HL-60 (cell line): ENCODE data around the gene CSF2RB.
A peak's percentile ranks its signal among the peaks of the same experiment; 100 is the strongest.

Experiments
- DNase-seq, 2 experiments: peaks; one replicate each; pipeline ENCODE4 v3.0.0-alpha.2; 2010 to 2020; ENCODE audit warnings: low read depth in 1 of 2, low spot score in 1 of 2
- H3K27ac ChIP-seq: fragments of 250-450 bp; sonication (Bioruptor Pico); replicated peaks from 2 replicates; pipeline ENCODE4 v1.5.1; 2020; ENCODE audit warnings: mild to moderate bottlenecking, moderate library complexity
- H3K27me3 ChIP-seq: fragments of 250-450 bp; sonication (Bioruptor Pico); 2 replicates; pipeline ENCODE4 v1.5.1; 2021; ENCODE audit warnings: mild to moderate bottlenecking, moderate library complexity; ENCODE audit not compliant: insufficient read depth, poor library complexity, severe bottlenecking
- H3K4me3 ChIP-seq: replicated peaks from 2 replicates; pipeline ENCODE4 v1.5.1; 2011; ENCODE audit warnings: mild to moderate bottlenecking, control low read depth, low read length; ENCODE audit not compliant: insufficient read depth
- GABPA ChIP-seq: IDR thresholded peaks from 2 replicates; pipeline ENCODE4 v1.6.1; 2012; ENCODE audit warnings: low read depth
- POLR2AphosphoS5 ChIP-seq: IDR thresholded peaks from 2 replicates; pipeline ENCODE4 v1.6.1; 2012; ENCODE audit warnings: low read depth
- SPI1 ChIP-seq: IDR thresholded peaks from 2 replicates; pipeline ENCODE4 v1.6.1; 2012; ENCODE audit warnings: low read depth, mild to moderate bottlenecking, borderline replicate concordance
- TF ChIP-seq, protein P1 (sequence below): IDR thresholded peaks from one replicate; pipeline ENCODE4 v1.5.1; 2011; ENCODE audit warnings: low read length, control low read depth, inconsistent platforms; ENCODE audit not compliant: insufficient read depth
- TF ChIP-seq, protein P2 (sequence below): IDR thresholded peaks from 2 replicates; pipeline ENCODE4 v1.6.1; 2012; ENCODE audit warnings: low read depth; ENCODE audit not compliant: insufficient replicate concordance

CSF2RB gene

DNA sequence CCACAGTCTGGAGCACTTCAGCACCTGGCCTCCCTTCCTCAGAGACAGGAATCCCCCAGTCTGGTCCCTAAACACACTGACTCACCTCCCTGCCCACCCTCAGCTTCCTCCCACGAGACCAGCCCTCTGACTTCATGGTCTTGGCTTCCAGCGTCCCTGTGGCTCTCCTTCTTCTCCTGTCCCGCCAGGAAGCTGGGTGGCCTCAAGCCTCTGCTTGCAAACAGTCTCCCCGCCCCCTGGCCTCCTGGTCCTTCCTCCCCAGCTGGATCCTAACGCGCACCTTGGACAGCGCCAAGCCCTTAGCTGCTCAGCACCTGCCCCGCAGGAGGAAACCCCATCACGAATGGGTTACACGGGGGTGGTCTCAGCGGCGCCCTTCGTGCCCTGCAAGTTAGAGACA is 48.1 kb upstream of the CSF2RB start:
- H3K27me3 ChIP-seq: no peaks in the 10 kb centered on the region
- DNase-seq: no peak
- H3K27ac ChIP-seq: no peak overlapping the region
- no peak overlapping the region for H3K4me3 ChIP-seq
- TF ChIP-seq, protein P1, sequence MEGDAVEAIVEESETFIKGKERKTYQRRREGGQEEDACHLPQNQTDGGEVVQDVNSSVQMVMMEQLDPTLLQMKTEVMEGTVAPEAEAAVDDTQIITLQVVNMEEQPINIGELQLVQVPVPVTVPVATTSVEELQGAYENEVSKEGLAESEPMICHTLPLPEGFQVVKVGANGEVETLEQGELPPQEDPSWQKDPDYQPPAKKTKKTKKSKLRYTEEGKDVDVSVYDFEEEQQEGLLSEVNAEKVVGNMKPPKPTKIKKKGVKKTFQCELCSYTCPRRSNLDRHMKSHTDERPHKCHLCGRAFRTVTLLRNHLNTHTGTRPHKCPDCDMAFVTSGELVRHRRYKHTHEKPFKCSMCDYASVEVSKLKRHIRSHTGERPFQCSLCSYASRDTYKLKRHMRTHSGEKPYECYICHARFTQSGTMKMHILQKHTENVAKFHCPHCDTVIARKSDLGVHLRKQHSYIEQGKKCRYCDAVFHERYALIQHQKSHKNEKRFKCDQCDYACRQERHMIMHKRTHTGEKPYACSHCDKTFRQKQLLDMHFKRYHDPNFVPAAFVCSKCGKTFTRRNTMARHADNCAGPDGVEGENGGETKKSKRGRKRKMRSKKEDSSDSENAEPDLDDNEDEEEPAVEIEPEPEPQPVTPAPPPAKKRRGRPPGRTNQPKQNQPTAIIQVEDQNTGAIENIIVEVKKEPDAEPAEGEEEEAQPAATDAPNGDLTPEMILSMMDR: no peak
- TF ChIP-seq, protein P2, sequence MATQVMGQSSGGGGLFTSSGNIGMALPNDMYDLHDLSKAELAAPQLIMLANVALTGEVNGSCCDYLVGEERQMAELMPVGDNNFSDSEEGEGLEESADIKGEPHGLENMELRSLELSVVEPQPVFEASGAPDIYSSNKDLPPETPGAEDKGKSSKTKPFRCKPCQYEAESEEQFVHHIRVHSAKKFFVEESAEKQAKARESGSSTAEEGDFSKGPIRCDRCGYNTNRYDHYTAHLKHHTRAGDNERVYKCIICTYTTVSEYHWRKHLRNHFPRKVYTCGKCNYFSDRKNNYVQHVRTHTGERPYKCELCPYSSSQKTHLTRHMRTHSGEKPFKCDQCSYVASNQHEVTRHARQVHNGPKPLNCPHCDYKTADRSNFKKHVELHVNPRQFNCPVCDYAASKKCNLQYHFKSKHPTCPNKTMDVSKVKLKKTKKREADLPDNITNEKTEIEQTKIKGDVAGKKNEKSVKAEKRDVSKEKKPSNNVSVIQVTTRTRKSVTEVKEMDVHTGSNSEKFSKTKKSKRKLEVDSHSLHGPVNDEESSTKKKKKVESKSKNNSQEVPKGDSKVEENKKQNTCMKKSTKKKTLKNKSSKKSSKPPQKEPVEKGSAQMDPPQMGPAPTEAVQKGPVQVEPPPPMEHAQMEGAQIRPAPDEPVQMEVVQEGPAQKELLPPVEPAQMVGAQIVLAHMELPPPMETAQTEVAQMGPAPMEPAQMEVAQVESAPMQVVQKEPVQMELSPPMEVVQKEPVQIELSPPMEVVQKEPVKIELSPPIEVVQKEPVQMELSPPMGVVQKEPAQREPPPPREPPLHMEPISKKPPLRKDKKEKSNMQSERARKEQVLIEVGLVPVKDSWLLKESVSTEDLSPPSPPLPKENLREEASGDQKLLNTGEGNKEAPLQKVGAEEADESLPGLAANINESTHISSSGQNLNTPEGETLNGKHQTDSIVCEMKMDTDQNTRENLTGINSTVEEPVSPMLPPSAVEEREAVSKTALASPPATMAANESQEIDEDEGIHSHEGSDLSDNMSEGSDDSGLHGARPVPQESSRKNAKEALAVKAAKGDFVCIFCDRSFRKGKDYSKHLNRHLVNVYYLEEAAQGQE: peak; percentile 87

DNA sequence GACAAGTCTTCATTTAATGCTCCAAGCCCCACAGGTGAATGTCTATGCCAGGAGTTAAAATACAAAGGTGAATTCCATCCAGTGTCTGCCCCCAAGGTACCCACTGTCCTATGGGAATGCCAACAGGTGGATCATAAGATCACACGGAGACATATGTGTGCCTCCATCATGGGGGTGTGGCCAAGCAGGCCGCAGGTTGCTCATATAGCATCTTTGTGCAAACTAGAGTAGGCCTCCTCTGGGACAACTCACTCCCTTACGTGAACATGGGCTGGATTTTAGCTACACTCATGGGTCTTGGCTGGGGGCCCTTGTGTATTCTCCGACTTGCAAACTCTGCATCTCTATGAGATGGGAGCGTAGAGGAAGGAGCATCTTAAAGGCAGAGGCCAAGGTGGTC is 45.7 kb upstream of the CSF2RB start:
- DNase-seq: no peak
- H3K27me3 ChIP-seq: no peaks in the 10 kb centered on the region
- no peak overlapping the region for H3K4me3 ChIP-seq
- no peak for TF ChIP-seq SPI1
- TF ChIP-seq, protein P2: no peak
- TF ChIP-seq, protein P1: no peak
- no peak for TF ChIP-seq POLR2AphosphoS5
- TF ChIP-seq GABPA: no peak
- no peak overlapping the region for H3K27ac ChIP-seq

DNA sequence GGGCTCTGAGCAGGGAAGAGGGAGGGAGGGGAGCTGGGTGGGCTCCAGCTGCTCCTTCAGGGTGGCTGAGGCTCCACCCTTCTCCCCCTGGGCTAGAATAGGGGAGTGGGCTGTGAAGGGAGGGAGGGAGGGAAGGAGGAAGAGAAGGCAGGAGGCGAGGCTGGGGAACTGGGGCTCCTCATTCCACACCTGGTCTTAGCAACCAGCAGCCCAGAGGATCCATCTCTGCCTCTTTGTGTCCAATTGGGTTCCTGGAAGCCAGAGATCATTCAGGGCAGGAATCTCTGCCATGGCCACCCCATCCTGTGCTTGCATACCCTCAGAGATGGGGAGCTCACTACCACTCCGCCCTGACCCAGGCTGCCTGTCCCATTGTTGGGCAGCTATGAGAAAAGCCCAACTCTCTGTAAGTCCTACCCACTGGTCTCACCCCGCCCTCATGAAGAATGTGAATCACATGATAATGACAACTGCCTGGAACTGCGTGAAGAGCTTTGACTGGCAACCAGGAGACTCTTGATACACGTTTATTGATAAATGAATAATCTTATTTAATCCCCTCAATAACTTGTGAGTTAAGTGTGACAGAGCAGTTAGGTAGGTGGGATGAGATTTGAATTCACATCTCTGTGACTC is 44.8 kb upstream of the CSF2RB start:
- Histone ChIP-seq H3K4me3 (no peak overlapping the region), H3K27me3 (no peaks in the 10 kb centered on the region), H3K27ac (no peak overlapping the region)
- TF ChIP-seq SPI1 (no peak), POLR2AphosphoS5 (no peak), GABPA (no peak)
- TF ChIP-seq, protein P2: no peak
- TF ChIP-seq, protein P1: no peak
- DNase-seq: no peak
